K562 (cell line): ENCODE data around the gene TBC1D17. TPM values are rescaled to one million over a fixed set of nuclear protein-coding genes. Genes with fewer than 3 reads are reported as not detected.

ENCODE experiments used
- ATAC-seq: fragments of 200-7000 bp; cut with Tn5 transposase; 3 replicates; pipeline ENCODE4 v1.9.1; 2020; ENCODE audit warnings: moderate library complexity
- BruUV-seq: library from RNA; stranded (reverse); fragments of 400-500 nt; replicated peaks from 2 replicates; lab custom pipeline; 2021; lab: Mats Ljungman, UMichigan
- CTCF ChIA-PET: fragments of 300-600 bp; formaldehyde crosslinking; extraction: SDS; loops from one replicate; lab custom pipeline; 2021; ENCODE audit warnings: low intra/inter-chr PET ratio; lab: Yijun Ruan, JAX
- POLR2A ChIA-PET: fragments of 300-600, 350-650 bp; sonication (Branson Sonifier 250); formaldehyde crosslinking; extraction: SDS; loops from one replicate; lab custom pipeline; 2021; ENCODE audit warnings: antibody characterized with exemption, inconsistent platforms; lab: Yijun Ruan, JAX
- DNase-seq, 4 experiments: peaks; one replicate each; pipeline versions ENCODE4 v3.0.0 to v3.0.0-alpha.2; 2011 to 2018; ENCODE audit warnings: low spot score in 3 of 4, mixed read lengths in 3 of 4; ENCODE audit errors: extremely low read depth in 1 of 4
- FAIRE-seq: peaks from 2 replicates; lab custom pipeline; 2011; peaks lifted over from hg19 to GRCh38; lab: Jason Lieb, UNC
- H2AFZ ChIP-seq: 2 replicates; pipeline ENCODE4 v1.6.0; 2011; ENCODE audit warnings: low read depth, low read length, control low read depth, inconsistent platforms
- H3K27ac ChIP-seq: fragments of 200-600 bp; 3 replicates; pipeline ENCODE4 v1.8.0; 2011; ENCODE audit warnings: low read depth, mild to moderate bottlenecking, control low read depth, inconsistent platforms, low read length, moderate library complexity, mixed read lengths; ENCODE audit errors: extremely low read depth
- H3K27me3 ChIP-seq, 2 experiments: fragments of 300-600 bp in 1 of 2; 2 replicates in 1 of 2; 3 replicates in 1 of 2; pipeline versions ENCODE4 v1.6.0 to v1.8.0; 2011; ENCODE audit warnings: inconsistent platforms in 2 of 2, low read length in 2 of 2, mild to moderate bottlenecking in 1 of 2, mixed read lengths in 1 of 2, moderate library complexity in 1 of 2; ENCODE audit not compliant: control insufficient read depth in 2 of 2, insufficient read depth in 2 of 2
- H3K36me3 ChIP-seq: fragments of 300-600 bp; 3 replicates; pipeline ENCODE4 v1.8.0; 2011; ENCODE audit warnings: mild to moderate bottlenecking, low read length, inconsistent platforms; ENCODE audit not compliant: control insufficient read depth, insufficient read depth
- H3K4me1 ChIP-seq, 2 experiments: fragments of 200-600 bp in 1 of 2; replicated peaks in 1 of 2; 2 replicates in 1 of 2; 3 replicates in 1 of 2; pipeline versions ENCODE4 v1.5.1 to v1.8.0; 2011; ENCODE audit warnings: inconsistent platforms in 2 of 2, low read length in 2 of 2, mild to moderate bottlenecking in 1 of 2, mixed read lengths in 1 of 2, moderate library complexity in 1 of 2; ENCODE audit not compliant: control insufficient read depth in 2 of 2, insufficient read depth in 2 of 2
- H3K4me2 ChIP-seq: 2 replicates; pipeline ENCODE4 v1.6.1; 2011; ENCODE audit warnings: low read length, control low read depth, inconsistent platforms, mixed read lengths; ENCODE audit not compliant: insufficient read depth
- H3K4me3 ChIP-seq: fragments of 200-600 bp; sonication (generic), shearing (Covaris generic); 2 replicates; pipeline ENCODE4 v1.5.1; 2016; ENCODE audit warnings: control low read depth, inconsistent platforms
- H3K79me2 ChIP-seq: fragments of 200-600 bp; 3 replicates; pipeline ENCODE4 v1.8.0; 2011; ENCODE audit warnings: low read length, inconsistent platforms; ENCODE audit not compliant: control insufficient read depth, insufficient read depth
- H3K9ac ChIP-seq, 2 experiments: 2 replicates each; pipeline versions ENCODE4 v1.6.0 to v1.6.1; 2011; ENCODE audit warnings: low read depth in 2 of 2, low read length in 2 of 2, control low read depth in 1 of 2, inconsistent platforms in 1 of 2, mild to moderate bottlenecking in 1 of 2, mixed read lengths in 1 of 2; ENCODE audit not compliant: insufficient read depth in 1 of 2
- H3K9me1 ChIP-seq: one replicate; pipeline ENCODE4 v1.6.0; 2011; ENCODE audit warnings: inconsistent platforms, mild to moderate bottlenecking, low read length, moderate library complexity; ENCODE audit not compliant: control insufficient read depth, insufficient read depth
- H3K9me3 ChIP-seq: replicated peaks from 2 replicates; pipeline ENCODE4 v1.5.1; 2011; ENCODE audit warnings: low read depth, low read length, inconsistent platforms; ENCODE audit not compliant: control insufficient read depth, insufficient read depth
- H4K20me1 ChIP-seq: replicated peaks from 2 replicates; pipeline ENCODE4 v1.6.1; 2011; ENCODE audit warnings: low read length, inconsistent platforms, mixed read lengths; ENCODE audit not compliant: control insufficient read depth, insufficient read depth
- BCOR ChIP-seq: fragments of 450-650 bp; IDR thresholded peaks from 2 replicates; pipeline ENCODE4 v1.6.1; 2016
- CHD4 ChIP-seq: fragments of 200-600 bp; sonication (generic); IDR thresholded peaks from 3 replicates; pipeline ENCODE4 v1.6.1; 2012; ENCODE audit warnings: low read depth, mild to moderate bottlenecking, mixed read lengths, low read length, inconsistent platforms; ENCODE audit not compliant: insufficient read depth, insufficient replicate concordance, poor library complexity, severe bottlenecking
- CREB3 ChIP-seq: fragments of 450-650 bp; conservative IDR thresholded peaks from 2 replicates; pipeline ENCODE4 v1.6.1; 2016; ENCODE audit warnings: missing genetic modification characterization, low read depth, mild to moderate bottlenecking, missing compliant biosample characterization, moderate library complexity
- FIP1L1 ChIP-seq: fragments of 200-400 bp; formaldehyde crosslinking; IDR thresholded peaks from 2 replicates; pipeline ENCODE4 v1.6.1; 2018; ENCODE audit warnings: mild to moderate bottlenecking, low read depth, low read length; ENCODE audit not compliant: poor library complexity, severe bottlenecking
- HCFC1 ChIP-seq: IDR thresholded peaks from 2 replicates; pipeline ENCODE4 v1.6.1; 2012; ENCODE audit warnings: low read depth, low read length, improper control_type of control experiment
- MTA2 ChIP-seq: fragments of 450-650 bp; IDR thresholded peaks from 2 replicates; pipeline ENCODE4 v1.6.1; 2016; ENCODE audit warnings: low read depth
- NCOR1 ChIP-seq: fragments of 450-650 bp; IDR thresholded peaks from 2 replicates; pipeline ENCODE4 v1.6.1; 2016; ENCODE audit warnings: mild to moderate bottlenecking, moderate library complexity
- OTX1 ChIP-seq: fragments of 450-650 bp; formaldehyde crosslinking; IDR thresholded peaks from 2 replicates; pipeline ENCODE4 v1.4.0; 2022; ENCODE audit warnings: mild to moderate bottlenecking
- PHB2 ChIP-seq: fragments of 450-650 bp; IDR thresholded peaks from 2 replicates; pipeline ENCODE4 v1.6.1; 2017; ENCODE audit warnings: low read depth
- POU5F1 ChIP-seq: fragments of 150-350 bp; IDR thresholded peaks from 2 replicates; pipeline ENCODE4 v1.6.1; 2014; ENCODE audit warnings: borderline replicate concordance, low read length, low read depth, mild to moderate bottlenecking; ENCODE audit not compliant: partially characterized antibody
- RREB1 ChIP-seq: fragments of 250-450 bp; sonication (Bioruptor Pico); IDR thresholded peaks from 2 replicates; pipeline ENCODE4 v1.4.0; 2020
- ZNF764 ChIP-seq: fragments of 250-450 bp; sonication (Bioruptor Pico); IDR thresholded peaks from 2 replicates; pipeline ENCODE4 v1.4.0; 2020; ENCODE audit warnings: low read depth, mild to moderate bottlenecking, moderate library complexity
- WGBS: fragments of 100-300 bp; shearing (Covaris generic); methylation state at CpG from one replicate; pipeline ENCODE4 v1.1.6; 2016; ENCODE audit warnings: low coverage, mixed read lengths; ENCODE audit not compliant: insufficient coverage; ENCODE audit errors: missing lambda C conversion rate; 5-methylcytosine and 5-hydroxymethylcytosine counted together
- in situ Hi-C: fragments of 300-500 bp; cut with MboI; formaldehyde crosslinking; loops from 4 replicates; pipeline ENCODE4 v1.15.0; 2018; ENCODE audit warnings: inconsistent platforms, mixed read lengths
- intact Hi-C: fragments of 100-400 bp; cut with micrococcal nuclease; formaldehyde crosslinking; loops from 2 replicates; pipeline ENCODE4 v1.14.2; 2022
- polyA plus RNA-seq, 8 experiments: library from polyadenylated mRNA; depleted of rRNA in 4 of 8; stranded (reverse) in 5 of 8; unstranded in 3 of 8; fragments of >200 nt; fragmentation: Nextera tagmentation in 2 of 8; fragmentation: Illumina TruSeq in 1 of 8; extraction: Ambion mirVana in 2 of 8; extraction: Trizol in 1 of 8; gene quantifications; 2 replicates each; pipeline versions ENCODE4 v1.2.1 to v1.2.3, GENCODE V29; 2011 to 2014; ENCODE audit warnings: inconsistent platforms in 1 of 8, missing spikeins in 1 of 8
- total RNA-seq, 7 experiments: library from RNA; depleted of rRNA in 6 of 7; stranded (reverse); fragments of >200 nt in 6 of 7; fragmentation: Illumina TruSeq in 2 of 7; extraction: Trizol in 2 of 7; gene quantifications; 2 replicates each; pipeline versions ENCODE4 v1.2.1 to v1.2.3, GENCODE V29; 2011 to 2021; ENCODE audit warnings: low replicate concordance in 1 of 7

Gene TBC1D17
- total and polyA plus RNA-seq, 9 of the 15 experiments (the other 6 are each of a cell fraction or from before 2014, with no cell fraction given): 0.42 to 16.0 (median 3.8) TPM

- no peak for TF ChIP-seq MTA2
- TF ChIP-seq, all 486 proteins: peak for 118
These were observed 7.8 kb upstream of the TBC1D17 start (continued) for GRCh38 chr19:49869484-49870308.

GRCh38 chr19:49870309-49870901, 7.1 kb upstream of the TBC1D17 start:
- Histone ChIP-seq H2AFZ (peak overlapping the region; percentile 81), H3K36me3 (peaks cover 44% of the 10 kb centered on the region), H3K9me1 (peaks cover 4% of the 10 kb centered on the region), H3K9ac (peak overlapping the region; percentile 62 to 94), H3K79me2 (peaks cover 45% of the 10 kb centered on the region), H3K9me3 (no peaks in the 10 kb centered on the region), H3K27me3 (no peaks in the 10 kb centered on the region), H3K27ac (peak overlapping the region; percentile 70), H3K4me1 (peaks cover 36 to 87% of the 10 kb centered on the region in 2 experiments), H4K20me1 (peaks cover 9% of the 10 kb centered on the region; the same call in 1 of the 2 replicates), H3K4me3 (peak overlapping the region; percentile 47), H3K4me2 (peak overlapping the region; percentile 90)
- WGBS: 30% methylated on average over 15 of the region's 15 CpGs
- DNase-seq: peak in 2 of 4 experiments; percentile 9 to 62
- ChIA-PET CTCF (no interaction called here), POLR2A (interaction anchor here (0.6 to 1.9 kb wide), 3 partner anchors 13 to 74 kb away, joined by 4 to 5 read pairs (median 4); partner anchors contain the start of genes ATF5 and NUP62)
- in situ Hi-C loops: loop anchor here (10.0 kb wide), 1 partner anchor 376 kb away; the partner anchor contains the start of gene RPS11
- FAIRE-seq: peak; percentile 65
- BruUV-seq: no TSS peak
- ATAC-seq: no peak
- intact Hi-C loops: loop anchor here (10.0 kb wide), 1 partner anchor 156 kb away; no protein-coding TSS in a partner anchor
- TF ChIP-seq PHB2 (no peak), CHD4 (peak; percentile 87), OTX1 (no peak), ZNF764 (CRISPR knock-in tag) (no peak), RREB1 (CRISPR knock-in tag) (no peak), POU5F1 (no peak), NCOR1 (no peak), HCFC1 (no peak), BCOR (peak; percentile 94), CREB3 (tag) (no peak), FIP1L1 (no peak)
